Activated T-cell treated with anti-CD3 and anti-CD28 coated beads, Interleukin-2, amount 50 U/mL, for 24 hours (primary cell): Measurements from ENCODE around the gene NTF3.
"Not testable (repeated sequence)": the region's sequence is repeated elsewhere in the genome, so short reads cannot be mapped to it uniquely, and the experiment has no call there.

ENCODE experiments used
- DNase-seq: peaks from one replicate; pipeline ENCODE4 v3.0.0-alpha.2; 2020
- H3K27ac Mint-ChIP-seq: 2 replicates; pipeline ENCODE4 v1.8.0; 2020; ENCODE audit warnings: mild to moderate bottlenecking, mixed read lengths
- H3K27me3 Mint-ChIP-seq: 2 replicates; pipeline ENCODE4 v1.8.0; 2020; ENCODE audit warnings: mixed read lengths
- H3K36me3 Mint-ChIP-seq: 2 replicates; pipeline ENCODE4 v1.8.0; 2020; ENCODE audit warnings: low read depth, mixed read lengths
- H3K4me1 Mint-ChIP-seq: 2 replicates; pipeline ENCODE4 v1.8.0; 2020; ENCODE audit warnings: low read depth, mixed read lengths
- H3K4me3 Mint-ChIP-seq: 2 replicates; pipeline ENCODE4 v1.8.0; 2020; ENCODE audit warnings: mild to moderate bottlenecking, moderate library complexity, mixed read lengths
- H3K9me3 Mint-ChIP-seq: 2 replicates; pipeline ENCODE4 v1.8.0; 2020; ENCODE audit warnings: mixed read lengths

The NTF3 gene

DNA sequence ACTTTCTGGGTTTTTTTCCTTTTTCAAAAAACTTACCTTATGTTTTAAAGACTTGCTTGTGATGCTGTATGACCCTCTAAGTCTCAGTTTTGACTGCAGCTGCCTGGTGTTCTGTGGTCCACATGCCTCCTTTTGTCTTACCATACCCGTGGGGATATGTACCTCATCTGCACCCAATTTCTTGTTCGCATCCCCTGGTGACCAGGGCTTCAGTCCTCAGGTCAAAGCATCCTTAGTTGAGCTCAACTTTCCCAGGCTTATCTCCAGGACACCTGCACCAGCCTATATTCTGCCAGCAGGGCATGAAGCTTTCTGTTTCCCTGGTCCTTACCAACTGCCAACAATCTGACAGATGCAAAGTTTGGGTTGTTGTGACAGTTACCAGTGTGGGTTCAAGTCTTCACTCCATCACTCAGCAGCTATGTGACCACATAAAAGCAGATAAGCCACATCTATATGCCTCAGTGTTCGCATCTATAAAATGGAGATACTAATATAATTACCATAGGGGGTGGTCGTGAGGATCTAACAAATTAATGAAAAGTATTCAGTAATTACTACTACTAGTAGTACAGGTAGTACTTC lies 94.0 kb downstream of the NTF3 start:
- H3K4me3 Mint-ChIP-seq: no peak overlapping the region
- no peaks in the 10 kb centered on the region for H3K36me3 Mint-ChIP-seq
- no peak for DNase-seq
- no peaks in the 10 kb centered on the region for H3K9me3 Mint-ChIP-seq
- H3K4me1 Mint-ChIP-seq: no peaks in the 10 kb centered on the region
- H3K27me3 Mint-ChIP-seq: peaks cover 6% of the 10 kb centered on the region
- H3K27ac Mint-ChIP-seq: no peak overlapping the region

DNA sequence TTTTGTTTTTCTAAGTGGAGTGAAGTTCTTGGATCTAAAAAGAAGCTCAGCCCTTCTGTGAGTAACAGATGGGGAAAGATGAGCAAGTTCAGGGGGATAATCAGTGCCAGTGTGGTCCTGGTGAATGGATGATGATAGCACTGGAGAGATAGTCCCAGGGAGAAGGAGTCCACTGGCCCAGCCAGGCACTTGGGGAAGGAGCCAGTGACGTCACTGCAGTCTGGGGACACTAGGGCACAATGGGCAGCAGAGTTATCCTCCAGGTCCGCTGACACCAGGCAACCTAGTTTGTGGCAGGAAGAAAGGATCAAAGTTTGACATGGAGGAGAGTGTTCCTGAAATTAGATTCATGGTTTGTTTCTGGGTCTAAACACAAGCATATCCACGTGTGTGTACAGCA lies 101.5 kb downstream of the NTF3 start:
- no peaks in the 10 kb centered on the region for H3K36me3 Mint-ChIP-seq
- no peak overlapping the region for H3K27ac Mint-ChIP-seq
- H3K27me3 Mint-ChIP-seq: peaks cover 47% of the 10 kb centered on the region

DNA sequence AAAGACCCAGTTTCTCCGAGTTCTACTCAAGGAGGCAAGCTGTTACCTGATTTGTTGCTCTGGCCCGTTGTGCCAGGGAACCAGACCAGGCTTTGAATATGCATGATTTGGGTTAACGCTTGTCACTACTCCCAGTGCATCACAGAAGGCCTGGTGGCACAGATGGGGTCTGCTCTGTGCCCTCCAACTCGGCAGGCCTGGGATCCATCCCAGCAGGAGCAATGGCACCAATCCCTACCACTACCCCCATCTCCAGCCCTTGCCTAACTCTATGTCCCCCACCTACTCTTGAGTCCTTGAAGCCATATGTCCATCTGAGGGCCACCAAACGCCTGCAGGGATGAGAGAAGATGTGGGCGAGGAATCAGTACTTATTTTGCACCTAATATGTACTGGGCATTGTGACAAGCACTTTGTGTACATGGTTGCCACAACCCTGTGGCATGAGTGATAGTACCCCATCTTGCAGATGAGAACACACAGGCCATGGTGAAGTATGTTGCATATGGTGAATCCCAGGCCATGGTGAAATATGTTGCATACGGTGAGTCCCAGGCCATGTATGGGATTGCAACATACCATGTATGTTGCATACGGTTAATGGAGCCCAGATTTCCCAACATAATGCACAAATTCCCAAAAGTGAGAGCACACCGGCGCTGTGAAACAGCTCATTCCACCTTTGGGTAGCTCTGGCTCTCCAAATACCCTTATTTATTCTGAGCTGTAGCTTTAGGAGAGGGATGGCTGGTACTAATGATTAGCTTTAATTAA lies 102.7 kb downstream of the NTF3 start:
- Mint-ChIP-seq H3K27ac (no peak overlapping the region), H3K27me3 (peaks cover 44% of the 10 kb centered on the region), H3K36me3 (no peaks in the 10 kb centered on the region), H3K4me1 (no peaks in the 10 kb centered on the region), H3K9me3 (peaks cover 5% of the 10 kb centered on the region), H3K4me3 (no peak overlapping the region)
- DNase-seq: no peak

More for the DNA sequence above, 101.5 kb downstream of the NTF3 start:
- DNase-seq: no peak
- Mint-ChIP-seq H3K4me3 (no peak overlapping the region), H3K4me1 (no peaks in the 10 kb centered on the region), H3K9me3 (peaks cover 5% of the 10 kb centered on the region)

DNA sequence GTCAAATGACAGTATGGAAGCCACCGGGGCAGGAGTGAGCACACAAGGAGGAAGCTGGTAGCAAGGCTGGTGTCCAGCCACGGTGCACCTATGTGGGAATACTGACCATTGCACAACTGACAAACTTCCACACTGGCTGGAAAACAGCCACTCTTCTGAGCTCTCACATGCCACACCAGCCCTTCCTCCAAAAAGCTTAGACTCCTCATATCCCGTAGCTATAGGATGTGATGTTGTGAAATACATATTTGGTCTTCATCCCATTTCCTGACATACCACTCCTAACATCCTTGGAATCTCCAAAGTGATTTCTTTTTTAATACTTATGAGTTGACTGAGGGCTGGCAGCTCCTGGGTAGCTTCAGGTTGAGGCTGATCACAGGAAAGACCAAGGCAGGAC lies 103.6 kb downstream of the NTF3 start:
- no peak for DNase-seq
- Mint-ChIP-seq H3K4me3 (no peak overlapping the region), H3K27me3 (peaks cover 41% of the 10 kb centered on the region), H3K9me3 (peaks cover 5% of the 10 kb centered on the region), H3K27ac (no peak overlapping the region), H3K36me3 (no peaks in the 10 kb centered on the region), H3K4me1 (no peaks in the 10 kb centered on the region)

DNA sequence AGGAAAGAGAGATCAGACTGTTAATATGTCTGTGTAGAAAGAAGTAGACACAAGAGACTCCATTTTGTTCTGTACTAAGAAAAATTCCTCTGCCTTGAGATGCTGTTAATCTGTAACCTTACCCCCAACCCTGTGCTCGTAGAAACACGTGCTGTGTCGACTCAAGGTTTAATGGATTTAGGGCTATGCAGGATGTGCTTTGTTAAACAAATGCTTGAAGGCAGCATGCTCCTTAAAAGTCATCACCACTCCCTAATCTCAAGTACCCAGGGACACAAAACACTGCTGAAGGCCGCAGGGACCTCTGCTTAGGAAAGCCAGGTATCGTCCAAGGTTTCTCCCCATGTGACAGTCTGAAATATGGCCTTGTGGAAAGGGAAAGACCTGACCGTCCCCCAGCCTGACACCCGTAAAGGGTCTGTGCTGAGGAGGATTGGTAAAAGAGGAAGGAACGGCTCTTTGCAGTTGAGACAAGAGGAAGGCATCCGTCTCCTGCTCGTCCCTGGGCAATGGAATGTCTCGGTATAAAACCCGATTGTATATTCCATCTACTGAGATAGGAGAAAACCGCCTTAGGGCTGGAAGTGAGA lies 105.2 kb downstream of the NTF3 start:
- not testable (repeated sequence) for H3K36me3 Mint-ChIP-seq, H3K4me3 Mint-ChIP-seq, DNase-seq, H3K9me3 Mint-ChIP-seq, H3K4me1 Mint-ChIP-seq, H3K27ac Mint-ChIP-seq
- peaks cover 33% of the 10 kb centered on the region for H3K27me3 Mint-ChIP-seq

DNA sequence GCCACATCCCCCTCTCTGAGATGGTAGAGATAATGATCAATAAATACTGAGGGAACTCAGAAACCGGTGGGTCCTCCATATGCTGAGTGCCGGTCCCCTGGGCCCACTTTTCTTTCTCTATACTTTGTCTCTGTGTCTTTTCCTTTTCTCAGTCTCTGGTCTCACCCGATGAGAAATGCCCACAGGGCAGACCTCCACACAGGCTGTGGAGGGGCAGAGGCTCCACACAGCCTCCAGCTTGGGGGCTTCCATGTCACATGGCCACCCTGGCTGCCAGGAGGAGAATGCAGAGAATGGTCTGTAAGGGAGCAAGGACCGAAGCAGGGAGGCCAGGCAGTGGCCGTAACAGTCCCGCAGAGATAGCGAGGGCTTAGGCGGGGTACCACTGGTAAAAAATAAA lies 105.9 kb downstream of the NTF3 start:
- Mint-ChIP-seq H3K27me3 (peaks cover 31% of the 10 kb centered on the region), H3K36me3 (no peaks in the 10 kb centered on the region), H3K9me3 (peaks cover 7% of the 10 kb centered on the region), H3K27ac (no peak overlapping the region), H3K4me1 (no peaks in the 10 kb centered on the region), H3K4me3 (no peak overlapping the region)
- no peak for DNase-seq
